K562 (cell line): Measurements from ENCODE around the gene PDZRN3. TPM values are rescaled to one million over a fixed set of nuclear protein-coding genes. Genes with fewer than 3 reads are reported as not detected.

Experiments
- ATAC-seq: fragments of 200-7000 bp; cut with Tn5 transposase; 3 replicates; pipeline ENCODE4 v1.9.1; 2020; ENCODE audit warnings: moderate library complexity
- BruUV-seq: library from RNA; stranded (reverse); fragments of 400-500 nt; replicated peaks from 2 replicates; lab custom pipeline; 2021; lab: Mats Ljungman, UMichigan
- CTCF ChIA-PET: fragments of 300-600 bp; formaldehyde crosslinking; extraction: SDS; loops from one replicate; lab custom pipeline; 2021; ENCODE audit warnings: low intra/inter-chr PET ratio; lab: Yijun Ruan, JAX
- POLR2A ChIA-PET: fragments of 300-600, 350-650 bp; sonication (Branson Sonifier 250); formaldehyde crosslinking; extraction: SDS; loops from one replicate; lab custom pipeline; 2021; ENCODE audit warnings: antibody characterized with exemption, inconsistent platforms; lab: Yijun Ruan, JAX
- DNase-seq, 4 experiments: peaks; one replicate each; pipeline versions ENCODE4 v3.0.0 to v3.0.0-alpha.2; 2011 to 2018; ENCODE audit warnings: low spot score in 3 of 4, mixed read lengths in 3 of 4; ENCODE audit errors: extremely low read depth in 1 of 4
- FAIRE-seq: peaks from 2 replicates; lab custom pipeline; 2011; peaks lifted over from hg19 to GRCh38; lab: Jason Lieb, UNC
- H2AFZ ChIP-seq: 2 replicates; pipeline ENCODE4 v1.6.0; 2011; ENCODE audit warnings: low read depth, low read length, control low read depth, inconsistent platforms
- H3K27ac ChIP-seq: fragments of 200-600 bp; 3 replicates; pipeline ENCODE4 v1.8.0; 2011; ENCODE audit warnings: low read depth, mild to moderate bottlenecking, control low read depth, inconsistent platforms, low read length, moderate library complexity, mixed read lengths; ENCODE audit errors: extremely low read depth
- H3K27me3 ChIP-seq, 2 experiments: fragments of 300-600 bp in 1 of 2; 2 replicates in 1 of 2; 3 replicates in 1 of 2; pipeline versions ENCODE4 v1.6.0 to v1.8.0; 2011; ENCODE audit warnings: inconsistent platforms in 2 of 2, low read length in 2 of 2, mild to moderate bottlenecking in 1 of 2, mixed read lengths in 1 of 2, moderate library complexity in 1 of 2; ENCODE audit not compliant: control insufficient read depth in 2 of 2, insufficient read depth in 2 of 2
- H3K36me3 ChIP-seq: fragments of 300-600 bp; 3 replicates; pipeline ENCODE4 v1.8.0; 2011; ENCODE audit warnings: mild to moderate bottlenecking, low read length, inconsistent platforms; ENCODE audit not compliant: control insufficient read depth, insufficient read depth
- H3K4me1 ChIP-seq, 2 experiments: fragments of 200-600 bp in 1 of 2; replicated peaks in 1 of 2; 2 replicates in 1 of 2; 3 replicates in 1 of 2; pipeline versions ENCODE4 v1.5.1 to v1.8.0; 2011; ENCODE audit warnings: inconsistent platforms in 2 of 2, low read length in 2 of 2, mild to moderate bottlenecking in 1 of 2, mixed read lengths in 1 of 2, moderate library complexity in 1 of 2; ENCODE audit not compliant: control insufficient read depth in 2 of 2, insufficient read depth in 2 of 2
- H3K4me2 ChIP-seq: 2 replicates; pipeline ENCODE4 v1.6.1; 2011; ENCODE audit warnings: low read length, control low read depth, inconsistent platforms, mixed read lengths; ENCODE audit not compliant: insufficient read depth
- H3K4me3 ChIP-seq: fragments of 200-600 bp; sonication (generic), shearing (Covaris generic); 2 replicates; pipeline ENCODE4 v1.5.1; 2016; ENCODE audit warnings: control low read depth, inconsistent platforms
- H3K79me2 ChIP-seq: fragments of 200-600 bp; 3 replicates; pipeline ENCODE4 v1.8.0; 2011; ENCODE audit warnings: low read length, inconsistent platforms; ENCODE audit not compliant: control insufficient read depth, insufficient read depth
- H3K9ac ChIP-seq, 2 experiments: 2 replicates each; pipeline versions ENCODE4 v1.6.0 to v1.6.1; 2011; ENCODE audit warnings: low read depth in 2 of 2, low read length in 2 of 2, control low read depth in 1 of 2, inconsistent platforms in 1 of 2, mild to moderate bottlenecking in 1 of 2, mixed read lengths in 1 of 2; ENCODE audit not compliant: insufficient read depth in 1 of 2
- H3K9me1 ChIP-seq: one replicate; pipeline ENCODE4 v1.6.0; 2011; ENCODE audit warnings: inconsistent platforms, mild to moderate bottlenecking, low read length, moderate library complexity; ENCODE audit not compliant: control insufficient read depth, insufficient read depth
- H3K9me3 ChIP-seq: replicated peaks from 2 replicates; pipeline ENCODE4 v1.5.1; 2011; ENCODE audit warnings: low read depth, low read length, inconsistent platforms; ENCODE audit not compliant: control insufficient read depth, insufficient read depth
- H4K20me1 ChIP-seq: replicated peaks from 2 replicates; pipeline ENCODE4 v1.6.1; 2011; ENCODE audit warnings: low read length, inconsistent platforms, mixed read lengths; ENCODE audit not compliant: control insufficient read depth, insufficient read depth
- HMG20A ChIP-seq: fragments of 450-650 bp; formaldehyde crosslinking; conservative IDR thresholded peaks from 2 replicates; pipeline ENCODE4 v1.4.0; 2020; ENCODE audit warnings: mild to moderate bottlenecking, mixed read lengths
- MEF2A ChIP-seq: IDR thresholded peaks from 2 replicates; pipeline ENCODE4 v1.6.1; 2011; ENCODE audit warnings: low read depth, mild to moderate bottlenecking, low read length, moderate library complexity; ENCODE audit not compliant: control insufficient read depth
- RNF219 ChIP-seq: fragments of 250-450 bp; sonication (Bioruptor Pico); IDR thresholded peaks from 2 replicates; pipeline ENCODE4 v1.5.0; 2022; ENCODE audit warnings: mild to moderate bottlenecking
- SMARCA5 ChIP-seq: fragments of 450-650 bp; IDR thresholded peaks from 2 replicates; pipeline ENCODE4 v1.6.1; 2016
- STAT6 ChIP-seq: sonication (generic); formaldehyde crosslinking; IDR thresholded peaks from 2 replicates; pipeline ENCODE4 v1.8.1; 2023; ENCODE audit warnings: mild to moderate bottlenecking, missing genetic modification reagents
- U2AF1 ChIP-seq: fragments of 200-400 bp; formaldehyde crosslinking; optimal IDR thresholded peaks from 2 replicates; pipeline ENCODE3; 2017; ENCODE audit warnings: mild to moderate bottlenecking, low read depth, low read length, moderate library complexity
- WGBS: fragments of 100-300 bp; shearing (Covaris generic); methylation state at CpG from one replicate; pipeline ENCODE4 v1.1.6; 2016; ENCODE audit warnings: low coverage, mixed read lengths; ENCODE audit not compliant: insufficient coverage; ENCODE audit errors: missing lambda C conversion rate; 5-methylcytosine and 5-hydroxymethylcytosine counted together
- in situ Hi-C: fragments of 300-500 bp; cut with MboI; formaldehyde crosslinking; loops from 4 replicates; pipeline ENCODE4 v1.15.0; 2018; ENCODE audit warnings: inconsistent platforms, mixed read lengths
- intact Hi-C: fragments of 100-400 bp; cut with micrococcal nuclease; formaldehyde crosslinking; loops from 2 replicates; pipeline ENCODE4 v1.14.2; 2022
- polyA plus RNA-seq, 8 experiments: library from polyadenylated mRNA; depleted of rRNA in 4 of 8; stranded (reverse) in 5 of 8; unstranded in 3 of 8; fragments of >200 nt; fragmentation: Nextera tagmentation in 2 of 8; fragmentation: Illumina TruSeq in 1 of 8; extraction: Ambion mirVana in 2 of 8; extraction: Trizol in 1 of 8; gene quantifications; 2 replicates each; pipeline versions ENCODE4 v1.2.1 to v1.2.3, GENCODE V29; 2011 to 2014; ENCODE audit warnings: inconsistent platforms in 1 of 8, missing spikeins in 1 of 8
- total RNA-seq, 7 experiments: library from RNA; depleted of rRNA in 6 of 7; stranded (reverse); fragments of >200 nt in 6 of 7; fragmentation: Illumina TruSeq in 2 of 7; extraction: Trizol in 2 of 7; gene quantifications; 2 replicates each; pipeline versions ENCODE4 v1.2.1 to v1.2.3, GENCODE V29; 2011 to 2021; ENCODE audit warnings: low replicate concordance in 1 of 7
- TF ChIP-seq, protein P1 (sequence below): fragments of 250-450 bp; sonication (Bioruptor Pico); IDR thresholded peaks from 2 replicates; pipeline ENCODE4 v1.5.0; 2020; ENCODE audit warnings: mild to moderate bottlenecking
- TF ChIP-seq, protein P2 (sequence below), 2 experiments: fragments of 450-650 bp in 1 of 2; sonication (generic) in 1 of 2; formaldehyde crosslinking; conservative IDR thresholded peaks; 2 replicates each; pipeline versions ENCODE4 v1.4.0 to v1.8.1; 2020 to 2022; ENCODE audit warnings: mild to moderate bottlenecking in 1 of 2, missing genetic modification reagents in 1 of 2

The PDZRN3 gene
- total and polyA plus RNA-seq, 9 of the 15 experiments (the other 6 are each of a cell fraction or from before 2014, with no cell fraction given), result 0.16 TPM; not detected in 8

DNA sequence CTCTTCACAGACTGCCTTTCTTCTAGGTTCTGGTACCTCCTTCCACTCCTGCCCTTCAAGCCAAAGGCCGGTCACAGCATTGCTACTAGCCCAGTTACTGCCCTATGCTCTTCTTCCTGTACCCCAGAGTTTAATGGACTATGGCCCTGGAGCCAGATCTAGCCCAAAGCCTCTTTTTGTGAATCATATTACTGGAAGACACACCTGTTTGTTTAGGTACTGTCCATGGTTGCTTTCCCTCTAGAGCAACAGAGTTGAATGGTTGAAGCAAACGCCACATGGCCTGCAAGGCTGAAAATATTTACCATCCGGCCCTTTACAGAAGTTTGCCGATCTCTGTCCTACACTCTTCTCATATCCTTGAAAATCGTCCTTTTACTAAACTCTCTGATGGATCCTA is 47.0 kb downstream of the PDZRN3 start:
- intact Hi-C loops, result no loop called here
- H3K27ac ChIP-seq, result no peak overlapping the region
- no peaks in the 10 kb centered on the region for H3K27me3 ChIP-seq
- TF ChIP-seq, protein P1, sequence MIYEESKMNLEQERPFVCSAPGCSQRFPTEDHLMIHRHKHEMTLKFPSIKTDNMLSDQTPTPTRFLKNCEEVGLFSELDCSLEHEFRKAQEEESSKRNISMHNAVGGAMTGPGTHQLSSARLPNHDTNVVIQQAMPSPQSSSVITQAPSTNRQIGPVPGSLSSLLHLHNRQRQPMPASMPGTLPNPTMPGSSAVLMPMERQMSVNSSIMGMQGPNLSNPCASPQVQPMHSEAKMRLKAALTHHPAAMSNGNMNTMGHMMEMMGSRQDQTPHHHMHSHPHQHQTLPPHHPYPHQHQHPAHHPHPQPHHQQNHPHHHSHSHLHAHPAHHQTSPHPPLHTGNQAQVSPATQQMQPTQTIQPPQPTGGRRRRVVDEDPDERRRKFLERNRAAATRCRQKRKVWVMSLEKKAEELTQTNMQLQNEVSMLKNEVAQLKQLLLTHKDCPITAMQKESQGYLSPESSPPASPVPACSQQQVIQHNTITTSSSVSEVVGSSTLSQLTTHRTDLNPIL, result no peak
- no peak overlapping the region for H3K4me3 ChIP-seq
- no peaks in the 10 kb centered on the region for H3K36me3 ChIP-seq
- no TSS peak for BruUV-seq
- H3K79me2 ChIP-seq, result no peaks in the 10 kb centered on the region
- in situ Hi-C loops, result no loop called here
- WGBS, result 3% methylated on average over 4 of the region's 5 CpGs
- no peak overlapping the region for H3K4me2 ChIP-seq
- no peak overlapping the region for H2AFZ ChIP-seq
- FAIRE-seq (no peak), DNase-seq (no peak), ATAC-seq (no peak)
- H3K9me3 ChIP-seq, result no peaks in the 10 kb centered on the region
- POLR2A ChIA-PET, result no interaction called here
- CTCF ChIA-PET, result no interaction called here
- no peak overlapping the region for H3K9ac ChIP-seq
- no peaks in the 10 kb centered on the region for H3K4me1 ChIP-seq
- H4K20me1 ChIP-seq, result no peaks in the 10 kb centered on the region
- no peaks in the 10 kb centered on the region for H3K9me1 ChIP-seq

- Histone ChIP-seq H2AFZ (no peak overlapping the region), H4K20me1 (no peaks in the 10 kb centered on the region), H3K4me2 (no peak overlapping the region), H3K9me1 (no peaks in the 10 kb centered on the region), H3K79me2 (no peaks in the 10 kb centered on the region), H3K9me3 (no peaks in the 10 kb centered on the region), H3K4me1 (no peaks in the 10 kb centered on the region), H3K4me3 (no peak overlapping the region), H3K9ac (no peak overlapping the region), H3K36me3 (no peaks in the 10 kb centered on the region), H3K27me3 (no peaks in the 10 kb centered on the region), H3K27ac (no peak overlapping the region)
- in situ Hi-C loops, result no loop called here
- ATAC-seq (no peak), DNase-seq (no peak), FAIRE-seq (no peak)
- intact Hi-C loops, result no loop called here
- WGBS, result 0% methylated on average over 4 of the region's 4 CpGs
- CTCF ChIA-PET, result no interaction called here
- no TSS peak for BruUV-seq
- POLR2A ChIA-PET, result no interaction called here
- TF ChIP-seq STAT6 (CRISPR knock-in tag) (no peak), HMG20A (CRISPR knock-in tag) (no peak), MEF2A (no peak), RNF219 (CRISPR knock-in tag) (no peak), SMARCA5 (no peak), U2AF1 (no peak)
- TF ChIP-seq, protein P2, sequence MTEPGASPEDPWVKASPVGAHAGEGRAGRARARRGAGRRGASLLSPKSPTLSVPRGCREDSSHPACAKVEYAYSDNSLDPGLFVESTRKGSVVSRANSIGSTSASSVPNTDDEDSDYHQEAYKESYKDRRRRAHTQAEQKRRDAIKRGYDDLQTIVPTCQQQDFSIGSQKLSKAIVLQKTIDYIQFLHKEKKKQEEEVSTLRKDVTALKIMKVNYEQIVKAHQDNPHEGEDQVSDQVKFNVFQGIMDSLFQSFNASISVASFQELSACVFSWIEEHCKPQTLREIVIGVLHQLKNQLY (CRISPR knock-in tag; conservative IDR thresholded peaks at IDR 0.05), result no peak
Observed at GRCh38 chr3:73576999-73577461, 47.7 kb downstream of the PDZRN3 start.
